IPS DF 19.7 (cell line): ENCODE measurements around the gene GPD2.
"Not testable (repeated sequence)": the region's sequence is repeated elsewhere in the genome, so short reads cannot be mapped to it uniquely, and the experiment has no call there.

Experiments used
- DNase-seq: peaks from one replicate; pipeline ENCODE4 v3.0.0-alpha.2; 2013; ENCODE audit warnings: low read depth, low spot score

GPD2 gene

DNA sequence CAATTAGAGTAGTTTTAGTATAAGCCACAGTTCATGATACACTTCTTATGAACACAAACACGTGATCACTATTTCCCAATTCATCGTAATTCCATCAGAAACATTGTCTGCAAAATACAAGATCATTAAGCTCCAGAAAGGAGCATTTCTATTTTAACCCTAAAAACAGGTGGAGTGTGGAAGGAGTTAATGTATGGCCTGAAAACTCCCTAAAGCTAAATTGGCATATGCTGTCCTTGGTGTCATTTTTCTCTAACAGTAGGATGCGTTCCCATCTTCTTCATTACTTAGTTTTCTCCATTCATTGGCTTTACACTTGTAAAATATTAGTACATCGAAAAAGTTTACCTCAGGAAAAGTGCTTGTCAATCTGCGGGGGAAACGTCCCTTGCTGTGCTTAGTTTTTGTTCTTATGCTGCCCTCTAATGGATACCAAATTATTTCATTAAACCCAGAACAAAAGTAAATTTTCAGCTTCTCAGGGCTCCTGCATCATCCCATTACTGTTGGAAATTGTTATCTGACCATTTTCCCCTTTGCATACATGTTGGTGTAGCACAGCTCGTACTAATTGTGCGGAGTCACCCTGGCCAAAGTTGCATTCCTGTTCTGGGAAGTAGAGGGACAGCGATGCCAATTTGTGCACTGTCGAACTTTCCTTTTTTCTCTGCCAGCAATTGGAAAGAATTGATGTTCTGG, 153.4 kb downstream of the GPD2 start:
- no peak for DNase-seq

- DNase-seq, result no peak
Measured at GRCh38 chr2:156590085-156590739, 154.0 kb downstream of the GPD2 start.

- peak; percentile 12 for DNase-seq
Measured at GRCh38 chr2:156592809-156593593, 156.8 kb downstream of the GPD2 start.

GRCh38 chr2:156593594-156593921, 157.4 kb downstream of the GPD2 start:
- no peak for DNase-seq

- no peak for DNase-seq
Measured at GRCh38 chr2:156598563-156598962, 162.4 kb downstream of the GPD2 start.

GRCh38 chr2:156600196-156600595, 164.0 kb downstream of the GPD2 start:
- DNase-seq, result no peak

DNA sequence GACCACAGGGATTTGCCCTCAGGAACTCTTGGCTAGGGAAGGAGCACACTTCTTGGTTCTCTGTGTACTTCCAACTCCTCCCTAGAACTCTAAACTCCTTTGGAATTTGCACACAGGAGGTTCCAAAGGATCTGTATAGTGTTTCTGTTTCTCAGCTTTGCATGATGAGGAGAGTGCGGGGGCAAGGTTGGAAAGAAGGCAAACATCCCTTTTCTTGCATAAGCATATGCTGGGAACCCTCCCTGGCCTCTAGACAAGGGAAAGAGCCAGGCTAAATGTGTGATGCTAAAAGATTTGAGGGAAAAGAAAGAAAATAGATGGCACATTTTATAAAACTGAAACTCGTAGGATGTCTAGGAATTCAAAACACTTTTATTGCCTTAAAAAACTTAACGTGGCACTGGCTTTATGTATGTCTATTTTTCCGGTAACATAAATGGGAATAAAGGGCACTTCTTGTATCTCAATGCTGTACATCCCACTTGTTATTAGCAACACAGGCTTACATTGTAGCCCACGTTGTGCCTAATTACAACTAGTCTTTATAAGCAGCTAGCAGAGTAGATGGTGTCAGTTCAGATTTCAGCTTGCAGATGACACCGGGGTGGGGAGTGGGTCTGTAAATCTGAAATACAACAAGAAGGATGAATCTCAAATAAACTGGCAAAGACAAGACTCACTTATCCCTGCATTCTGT, 165.8 kb downstream of the GPD2 start:
- no peak for DNase-seq

DNA sequence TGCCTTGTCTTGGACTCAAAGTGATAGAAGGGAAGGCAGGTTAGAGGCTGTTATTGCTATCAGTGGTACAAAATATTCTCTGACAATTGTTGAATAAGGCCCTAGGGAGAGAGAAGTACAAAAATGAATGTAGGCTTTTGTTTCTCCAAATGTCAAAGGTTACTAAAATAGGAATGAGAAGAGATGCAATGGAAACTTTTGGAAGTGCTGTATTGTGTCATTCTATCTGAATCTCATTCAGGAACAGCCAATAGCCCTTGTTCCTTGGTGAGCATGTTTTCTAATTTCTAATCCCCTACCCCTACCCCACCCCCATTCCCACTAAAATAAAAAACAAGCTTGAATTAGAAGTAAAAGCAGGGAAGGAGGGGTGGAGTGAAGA, 166.4 kb downstream of the GPD2 start:
- no peak for DNase-seq

- no peak for DNase-seq
Measured at GRCh38 chr2:156615836-156616322, 179.7 kb downstream of the GPD2 start.

- not testable (repeated sequence) for DNase-seq
Measured at GRCh38 chr2:156618071-156618470, 181.9 kb downstream of the GPD2 start.

DNA sequence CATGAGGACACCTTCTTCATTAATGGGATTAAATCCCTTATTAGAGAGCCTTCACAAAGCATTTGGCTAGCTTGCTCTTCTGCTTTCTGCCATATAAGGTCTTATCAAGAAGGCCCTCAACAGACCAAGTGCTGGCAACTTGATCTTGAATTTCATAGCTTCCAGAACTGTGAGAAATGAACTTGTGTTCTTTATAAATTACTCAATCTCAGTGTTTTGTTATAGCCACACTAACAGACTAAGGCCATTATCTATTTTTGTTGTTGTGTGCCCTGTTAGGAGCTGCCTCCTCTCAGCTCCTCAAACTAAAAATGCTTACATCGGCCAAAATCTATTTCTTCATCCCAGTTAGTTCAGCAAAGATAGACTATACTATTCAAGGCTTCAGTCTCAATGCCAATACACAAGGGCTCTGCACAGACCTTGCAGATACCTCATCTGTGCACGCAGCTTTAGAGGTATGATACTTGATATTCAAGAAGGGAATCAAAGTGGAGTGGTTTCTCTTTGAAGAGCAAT, 182.9 kb downstream of the GPD2 start:
- no peak for DNase-seq

DNA sequence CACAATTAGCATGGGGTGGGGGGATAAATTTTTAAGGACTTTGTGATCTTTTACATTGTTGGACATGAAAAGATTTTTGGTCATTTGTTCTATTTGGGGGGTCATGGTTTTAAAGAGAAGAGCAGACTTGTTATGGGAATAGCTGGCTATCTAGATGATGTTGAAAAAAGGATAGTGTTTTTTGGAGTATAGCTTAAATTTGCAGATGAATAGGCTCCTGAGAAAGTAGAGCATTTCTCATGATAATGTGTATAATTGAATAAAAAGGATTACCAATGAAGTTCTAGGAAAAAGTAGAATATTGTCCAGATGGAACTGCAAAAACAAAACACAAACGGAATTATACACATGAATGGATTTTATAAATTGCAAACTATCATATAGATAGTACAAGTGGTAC, 186.3 kb downstream of the GPD2 start:
- DNase-seq, result no peak

DNA sequence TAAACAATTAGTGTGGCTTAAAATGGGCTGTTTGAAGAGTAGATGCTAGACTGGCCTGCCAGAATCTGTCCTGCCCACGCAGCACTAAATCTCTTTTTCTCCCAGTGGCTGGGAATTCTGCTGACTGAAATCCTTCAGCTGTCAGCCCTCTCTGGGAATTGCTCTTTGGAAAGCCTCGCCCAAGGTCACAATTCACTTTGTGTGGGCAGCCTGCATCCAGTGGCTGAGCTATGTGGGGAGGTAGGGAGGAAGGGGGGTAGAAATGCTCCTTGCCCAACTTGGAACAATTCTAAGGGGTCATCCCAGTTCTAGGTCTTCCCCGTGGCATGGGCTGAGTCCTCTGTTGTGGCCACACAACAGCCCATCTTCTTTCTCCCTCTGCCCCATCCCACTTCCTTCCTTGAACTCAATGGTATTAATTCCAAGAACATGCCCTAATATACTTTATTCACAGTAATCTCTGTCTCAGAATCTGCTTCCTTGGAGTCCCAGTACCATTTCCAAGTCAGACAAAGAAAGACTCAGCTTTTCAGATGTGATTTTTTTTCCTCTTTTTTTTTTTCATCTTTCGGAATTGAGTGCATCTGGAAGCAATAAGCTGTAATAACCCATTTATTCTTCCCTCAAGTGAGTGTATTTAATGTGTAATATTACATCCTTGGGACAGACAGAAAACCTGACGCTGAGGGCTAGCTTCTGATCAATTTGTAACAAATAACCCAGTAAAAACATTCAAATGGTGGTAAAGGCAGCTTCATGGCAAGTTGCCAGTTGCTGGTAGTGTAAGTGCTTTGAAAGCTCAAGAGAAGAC, 189.4 kb downstream of the GPD2 start:
- no peak for DNase-seq

DNA sequence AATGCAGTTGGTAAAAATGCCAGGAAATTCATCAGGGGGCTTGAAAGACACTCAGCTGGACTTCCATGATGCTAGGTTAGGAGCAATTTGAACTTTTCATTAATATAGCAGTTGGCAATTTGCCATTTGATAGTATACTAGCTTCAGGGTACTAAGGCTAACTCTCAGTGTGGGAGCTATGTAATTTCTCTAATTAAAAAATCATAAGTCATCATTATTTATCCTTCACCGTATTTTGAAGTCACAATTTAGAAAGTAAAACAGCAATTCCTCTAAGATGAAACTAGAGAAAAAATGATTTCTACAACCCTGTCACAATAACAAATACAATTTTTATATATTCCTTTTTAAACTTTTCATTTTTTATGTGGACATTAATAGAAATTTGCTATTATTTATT, 190.8 kb downstream of the GPD2 start:
- DNase-seq, result no peak

- DNase-seq, result peak; percentile 75
Measured at GRCh38 chr2:156630579-156631337, 194.6 kb downstream of the GPD2 start.

- DNase-seq, result peak; percentile 12
Measured at GRCh38 chr2:156635646-156636045, 199.5 kb downstream of the GPD2 start.
